Fibroblast of the aortic adventitia (primary cell): ENCODE results near the gene LCN15. TPM values are rescaled to one million over a fixed set of nuclear protein-coding genes. Genes with fewer than 3 reads are reported as not detected.

ENCODE experiments used
- DNase-seq: peaks from one replicate; pipeline ENCODE4 v3.0.0-alpha.2; 2010; ENCODE audit warnings: low read depth
- H3K4me3 ChIP-seq: 2 replicates; pipeline ENCODE4 v1.5.1; 2011; ENCODE audit warnings: low read depth, mild to moderate bottlenecking, control low read depth, low read length, moderate library complexity
- total RNA-seq: library from RNA; depleted of rRNA; stranded (reverse); fragments of >200 nt; gene quantifications from 2 replicates; pipeline ENCODE4 v1.2.3, GENCODE V29; 2012; ENCODE audit warnings: low replicate concordance
- TF ChIP-seq, protein P1 (sequence below): IDR thresholded peaks from 2 replicates; pipeline ENCODE4 v1.5.1; 2011; ENCODE audit warnings: mild to moderate bottlenecking, low read length, control low read depth, inconsistent platforms; ENCODE audit not compliant: insufficient read depth

Gene LCN15, protein sequence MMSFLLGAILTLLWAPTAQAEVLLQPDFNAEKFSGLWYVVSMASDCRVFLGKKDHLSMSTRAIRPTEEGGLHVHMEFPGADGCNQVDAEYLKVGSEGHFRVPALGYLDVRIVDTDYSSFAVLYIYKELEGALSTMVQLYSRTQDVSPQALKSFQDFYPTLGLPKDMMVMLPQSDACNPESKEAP
- not detected in 2 replicates for total RNA-seq

DNA sequence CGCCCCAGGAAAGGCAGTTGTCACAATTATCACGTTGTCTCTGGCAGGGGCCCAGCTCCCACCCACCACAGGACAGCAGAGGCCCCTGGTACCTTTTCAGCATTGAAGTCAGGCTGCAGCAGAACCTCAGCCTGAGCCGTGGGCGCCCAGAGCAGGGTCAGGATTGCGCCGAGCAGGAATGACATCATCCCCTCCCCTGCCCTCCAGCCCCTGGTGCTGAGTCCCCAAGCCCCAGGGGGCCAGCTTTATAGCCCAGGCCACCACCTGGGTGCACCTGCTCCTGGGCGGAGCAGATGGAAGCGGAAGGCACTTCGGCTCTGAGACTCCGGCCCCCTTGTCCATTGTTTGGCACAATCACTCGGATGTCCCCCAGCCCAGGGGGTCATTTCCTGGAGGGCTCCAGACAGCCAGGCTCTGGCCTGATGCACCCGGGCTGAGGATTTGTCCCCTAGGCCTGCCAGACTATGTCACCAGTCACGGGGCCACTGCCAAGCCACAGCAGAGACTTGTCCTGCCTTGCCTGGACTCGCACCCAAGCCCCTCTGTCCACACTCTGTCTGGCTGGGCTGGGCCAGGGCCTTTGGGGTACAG lies at the start of gene LCN15:
Gene LCN15 (minus strand): TSS at position 218 of the 591 bp plus-strand sequence. CDS start 30 bp downstream, at position 188.
- H3K4me3 ChIP-seq: no peak within 1 kb of the TSS
- TF ChIP-seq, protein P1, sequence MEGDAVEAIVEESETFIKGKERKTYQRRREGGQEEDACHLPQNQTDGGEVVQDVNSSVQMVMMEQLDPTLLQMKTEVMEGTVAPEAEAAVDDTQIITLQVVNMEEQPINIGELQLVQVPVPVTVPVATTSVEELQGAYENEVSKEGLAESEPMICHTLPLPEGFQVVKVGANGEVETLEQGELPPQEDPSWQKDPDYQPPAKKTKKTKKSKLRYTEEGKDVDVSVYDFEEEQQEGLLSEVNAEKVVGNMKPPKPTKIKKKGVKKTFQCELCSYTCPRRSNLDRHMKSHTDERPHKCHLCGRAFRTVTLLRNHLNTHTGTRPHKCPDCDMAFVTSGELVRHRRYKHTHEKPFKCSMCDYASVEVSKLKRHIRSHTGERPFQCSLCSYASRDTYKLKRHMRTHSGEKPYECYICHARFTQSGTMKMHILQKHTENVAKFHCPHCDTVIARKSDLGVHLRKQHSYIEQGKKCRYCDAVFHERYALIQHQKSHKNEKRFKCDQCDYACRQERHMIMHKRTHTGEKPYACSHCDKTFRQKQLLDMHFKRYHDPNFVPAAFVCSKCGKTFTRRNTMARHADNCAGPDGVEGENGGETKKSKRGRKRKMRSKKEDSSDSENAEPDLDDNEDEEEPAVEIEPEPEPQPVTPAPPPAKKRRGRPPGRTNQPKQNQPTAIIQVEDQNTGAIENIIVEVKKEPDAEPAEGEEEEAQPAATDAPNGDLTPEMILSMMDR: no peak
- DNase-seq: no peak

GRCh38 chr9:136808806-136809158 lies 44.5 kb upstream of the LCN15 start:
- DNase-seq: peak; percentile 51
- H3K4me3 ChIP-seq: peak overlapping the region; percentile 84
- TF ChIP-seq, protein P1: no peak

DNA sequence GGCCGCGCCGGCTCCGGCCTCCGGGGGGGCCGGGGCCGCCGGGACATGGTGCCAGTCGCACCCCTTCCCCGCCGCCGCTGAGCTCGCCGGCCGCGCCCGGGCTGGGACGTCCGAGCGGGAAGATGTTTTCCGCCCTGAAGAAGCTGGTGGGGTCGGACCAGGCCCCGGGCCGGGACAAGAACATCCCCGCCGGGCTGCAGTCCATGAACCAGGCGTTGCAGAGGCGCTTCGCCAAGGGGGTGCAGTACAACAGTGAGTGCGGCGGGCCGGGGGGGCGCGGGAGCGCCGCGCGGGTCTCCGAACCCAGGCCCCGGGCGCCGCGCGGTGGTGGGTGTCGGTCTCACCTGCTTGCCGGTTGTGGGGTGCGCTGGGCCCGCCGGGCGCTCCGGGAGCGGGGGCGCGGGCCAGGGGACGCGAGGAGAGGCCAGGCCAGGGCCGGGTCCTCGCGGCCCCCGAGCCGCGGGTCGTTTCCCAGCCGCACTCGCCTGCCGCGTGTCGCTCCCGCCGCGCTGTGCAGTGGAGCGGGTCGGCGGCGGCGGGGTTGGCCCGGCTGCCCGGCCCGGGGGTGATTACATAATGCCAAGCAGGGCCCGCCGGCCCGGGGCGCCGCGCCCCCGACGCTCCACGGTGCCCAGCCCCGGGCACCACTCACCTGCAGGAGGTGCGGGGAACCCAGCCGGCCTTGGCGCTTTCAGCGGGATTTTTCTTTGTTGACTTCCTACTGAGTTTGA lies 43.9 kb upstream of the LCN15 start:
- no peak for DNase-seq
- H3K4me3 ChIP-seq: peak overlapping the region; percentile 84
- TF ChIP-seq, protein P1: no peak

DNA sequence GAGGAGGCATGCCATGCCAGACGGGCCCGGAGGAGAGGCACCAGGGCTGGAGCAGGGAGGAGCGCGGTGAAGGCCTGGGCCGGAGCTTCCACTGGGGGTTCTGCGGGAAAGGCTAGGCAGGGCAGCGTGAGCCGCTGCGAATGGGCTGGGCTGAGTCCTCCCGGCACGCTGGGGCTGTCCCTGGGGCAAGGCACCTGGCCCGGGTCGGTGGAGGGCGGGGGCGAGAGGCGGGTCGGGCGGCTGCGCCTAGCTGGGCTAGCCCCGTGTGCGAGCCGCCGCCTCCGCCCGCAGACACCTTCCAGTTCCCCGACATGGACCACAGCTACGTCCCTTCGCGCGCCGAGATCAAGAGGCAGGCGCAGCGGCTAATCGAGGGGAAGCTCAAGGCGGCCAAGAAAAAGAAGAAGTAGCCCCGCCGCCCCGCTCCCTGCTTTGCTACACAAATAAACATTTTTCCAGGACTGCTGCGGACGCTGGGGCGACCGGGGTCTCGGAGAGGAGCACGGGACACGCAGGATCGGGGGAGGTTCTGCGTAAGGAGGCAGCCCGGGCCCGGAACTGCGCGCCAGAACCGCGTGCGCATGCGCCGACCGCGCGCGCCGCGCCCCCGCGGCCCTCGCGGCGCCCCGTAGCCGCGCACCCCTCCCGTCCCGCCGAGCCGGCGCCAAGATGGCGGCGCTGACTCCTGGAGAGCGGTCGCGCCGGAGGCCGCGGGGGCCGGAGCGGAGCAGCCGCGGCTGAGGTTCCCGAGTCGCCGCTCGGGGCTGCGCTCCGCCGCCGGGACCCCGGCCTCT lies 43.2 kb upstream of the LCN15 start, which contains the start of gene RABL6:
Gene RABL6 (plus strand): TSS at position 668 of the 794 bp plus-strand sequence. CDS start 249 bp downstream, outside the sequence.
- TF ChIP-seq, protein P1: no peak
- peak; percentile 63 for DNase-seq
- peak within 1 kb of the TSS; percentile 84 for H3K4me3 ChIP-seq

DNA sequence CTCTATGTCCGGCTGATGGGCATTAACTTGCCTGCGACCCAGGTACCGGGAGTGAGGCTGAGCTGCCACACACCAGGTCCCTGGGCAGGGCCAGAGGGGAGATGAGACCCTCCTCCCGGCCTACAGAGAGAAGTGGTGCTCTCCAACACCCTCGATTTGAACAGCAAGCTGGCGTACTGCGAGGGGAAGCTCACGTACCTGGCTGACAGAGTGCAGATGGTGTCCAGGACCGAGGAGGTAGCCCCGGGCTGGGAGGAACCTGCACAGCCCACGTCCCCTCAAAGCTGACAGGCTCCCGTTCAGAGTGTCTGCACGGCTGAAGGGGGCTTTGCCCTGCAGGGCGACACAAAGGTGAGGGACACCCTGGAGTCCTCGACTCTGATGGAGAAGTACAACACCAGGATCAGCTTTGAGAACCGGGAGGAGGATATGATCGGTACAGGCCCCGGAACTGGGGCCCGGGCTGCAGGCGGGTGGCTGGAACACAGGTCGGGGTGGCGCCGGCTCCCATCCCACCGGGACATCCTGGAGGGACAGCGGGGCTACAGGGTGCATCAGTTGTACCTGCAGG lies 42.4 kb upstream of the LCN15 start:
- H3K4me3 ChIP-seq: peak overlapping the region; percentile 75
- DNase-seq: no peak
- TF ChIP-seq, protein P1: no peak

DNA sequence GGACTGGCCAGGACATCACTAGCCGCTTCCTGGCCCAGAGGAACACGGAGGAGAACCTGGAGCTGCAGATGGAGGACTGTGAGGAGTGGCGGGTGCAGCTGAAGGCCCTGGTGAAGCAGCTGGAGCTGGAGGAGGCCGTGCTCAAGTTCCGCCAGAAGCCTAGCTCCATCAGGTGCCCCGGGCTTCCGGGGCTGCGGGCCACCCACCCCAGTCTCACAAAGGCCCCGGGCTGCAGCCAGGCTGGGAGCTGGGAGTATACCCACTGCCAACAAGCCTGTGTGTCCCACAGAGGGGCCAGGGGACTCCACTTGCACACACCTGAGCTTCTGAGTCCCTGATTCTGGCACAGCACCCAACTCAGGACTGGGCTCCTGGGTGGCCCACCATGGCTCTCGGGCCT lies 41.7 kb upstream of the LCN15 start:
- no peak for DNase-seq
- TF ChIP-seq, protein P1: no peak
- no peak overlapping the region for H3K4me3 ChIP-seq
